Parathyroid adenoma (tissue), 2 donors: ENCODE results near the gene PIGC.
A peak's percentile ranks its signal among the peaks of the same experiment; 100 is the strongest.

Experiments
- H2AFZ ChIP-seq: fragments of 300-600 bp; sonication (generic); one replicate; pipeline ENCODE4 v1.7.0; 2017; ENCODE audit warnings: antibody characterized with exemption, mild to moderate bottlenecking
- H3K27ac ChIP-seq: fragments of 300-600 bp; sonication (generic); one replicate; pipeline ENCODE4 v1.7.0; 2017
- H3K27me3 ChIP-seq: fragments of 300-600 bp; sonication (generic); one replicate; pipeline ENCODE4 v1.7.0; 2017; ENCODE audit warnings: low read length; ENCODE audit not compliant: control insufficient read depth, insufficient read depth
- H3K36me3 ChIP-seq: fragments of 300-600 bp; sonication (generic); one replicate; pipeline ENCODE4 v1.7.0; 2017; ENCODE audit warnings: low read length; ENCODE audit not compliant: control insufficient read depth, insufficient read depth
- H3K4me1 ChIP-seq: fragments of 300-600 bp; sonication (generic); one replicate; pipeline ENCODE4 v1.7.0; 2017; ENCODE audit warnings: control low read depth
- H3K4me2 ChIP-seq: fragments of 300-600 bp; sonication (generic); one replicate; pipeline ENCODE4 v1.7.0; 2017; ENCODE audit warnings: low read length
- H3K4me3 ChIP-seq: fragments of 300-600 bp; sonication (generic); one replicate; pipeline ENCODE4 v1.7.0; 2017; ENCODE audit warnings: low read depth, low read length
- H3K79me2 ChIP-seq: fragments of 300-600 bp; sonication (generic); one replicate; pipeline ENCODE4 v1.7.0; 2017; ENCODE audit warnings: control low read depth
- H3K9ac ChIP-seq: fragments of 300-600 bp; sonication (generic); one replicate; pipeline ENCODE4 v1.7.0; 2017; ENCODE audit warnings: mild to moderate bottlenecking
- H3K9me3 ChIP-seq: fragments of 300-600 bp; sonication (generic); one replicate; pipeline ENCODE4 v1.7.0; 2017; ENCODE audit warnings: low read length; ENCODE audit not compliant: control insufficient read depth
- TF ChIP-seq, protein P1 (sequence below): fragments of 300-600 bp; sonication (generic); IDR thresholded peaks from one replicate; pipeline ENCODE4 v1.7.0; 2017; ENCODE audit warnings: antibody characterized with exemption, mild to moderate bottlenecking
- donor health status: primary hyperparathyroidism.

Gene PIGC

DNA sequence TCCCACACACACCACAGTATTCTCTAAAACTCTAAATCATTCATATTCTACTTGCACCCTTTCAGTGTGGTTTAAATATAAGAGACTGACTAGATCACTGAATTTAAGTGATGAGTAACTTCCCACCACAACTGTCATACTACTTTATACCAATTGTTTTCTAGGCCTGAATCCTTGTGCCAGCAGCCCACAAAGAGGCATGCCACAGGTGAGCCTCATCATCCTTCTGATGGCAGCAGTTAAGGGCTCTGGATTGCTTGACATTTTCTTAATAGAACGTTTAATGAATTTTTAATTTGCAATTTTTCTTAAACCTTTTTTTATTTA is 13.8 kb downstream of the PIGC start:
- no peaks in the 10 kb centered on the region for H3K27me3 ChIP-seq

DNA sequence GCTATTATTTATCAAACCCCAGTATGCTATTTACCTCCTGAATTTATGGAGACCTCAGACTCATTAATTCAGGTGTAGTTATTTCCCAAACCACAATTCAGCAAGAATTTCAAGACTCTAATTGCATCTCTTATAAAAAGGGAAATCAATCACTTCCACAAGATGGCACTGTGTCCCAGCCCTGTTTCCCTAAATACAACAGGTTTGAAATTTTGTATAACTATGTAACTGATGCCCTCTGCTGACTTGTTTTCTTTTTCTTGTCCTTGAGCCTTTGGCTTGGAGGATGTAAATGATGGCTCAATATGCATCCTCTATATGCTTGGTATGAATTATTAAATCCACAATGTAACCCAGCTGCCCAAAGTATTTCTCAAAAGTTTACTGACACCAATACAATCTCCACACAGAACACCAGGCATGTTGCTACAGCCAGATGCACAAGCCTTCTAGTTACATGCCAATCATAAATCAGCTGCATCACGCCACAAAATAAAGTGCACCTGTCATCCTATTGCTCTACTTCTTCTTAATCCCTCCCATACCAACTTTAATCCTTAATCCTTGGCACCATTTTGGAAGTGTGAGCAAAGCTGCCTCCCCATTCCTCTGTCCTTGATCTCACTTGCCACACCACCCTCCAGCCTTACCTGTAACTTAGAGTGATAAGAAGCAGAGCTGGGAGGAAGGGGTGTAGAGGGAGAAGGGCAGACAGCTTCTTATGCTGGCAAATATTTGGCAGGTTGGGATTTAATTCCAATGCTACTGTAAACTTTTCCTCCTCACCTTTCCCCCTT is 14.3 kb downstream of the PIGC start:
- Histone ChIP-seq H3K4me2 (no peak overlapping the region), H2AFZ (no peak overlapping the region), H3K79me2 (peaks cover 2% of the 10 kb centered on the region)

More for the DNA sequence above, 13.8 kb downstream of the PIGC start:
- H3K36me3 ChIP-seq = no peaks in the 10 kb centered on the region
- H3K27ac ChIP-seq = no peak overlapping the region
- H3K4me3 ChIP-seq = no peak overlapping the region
- TF ChIP-seq, protein P1, sequence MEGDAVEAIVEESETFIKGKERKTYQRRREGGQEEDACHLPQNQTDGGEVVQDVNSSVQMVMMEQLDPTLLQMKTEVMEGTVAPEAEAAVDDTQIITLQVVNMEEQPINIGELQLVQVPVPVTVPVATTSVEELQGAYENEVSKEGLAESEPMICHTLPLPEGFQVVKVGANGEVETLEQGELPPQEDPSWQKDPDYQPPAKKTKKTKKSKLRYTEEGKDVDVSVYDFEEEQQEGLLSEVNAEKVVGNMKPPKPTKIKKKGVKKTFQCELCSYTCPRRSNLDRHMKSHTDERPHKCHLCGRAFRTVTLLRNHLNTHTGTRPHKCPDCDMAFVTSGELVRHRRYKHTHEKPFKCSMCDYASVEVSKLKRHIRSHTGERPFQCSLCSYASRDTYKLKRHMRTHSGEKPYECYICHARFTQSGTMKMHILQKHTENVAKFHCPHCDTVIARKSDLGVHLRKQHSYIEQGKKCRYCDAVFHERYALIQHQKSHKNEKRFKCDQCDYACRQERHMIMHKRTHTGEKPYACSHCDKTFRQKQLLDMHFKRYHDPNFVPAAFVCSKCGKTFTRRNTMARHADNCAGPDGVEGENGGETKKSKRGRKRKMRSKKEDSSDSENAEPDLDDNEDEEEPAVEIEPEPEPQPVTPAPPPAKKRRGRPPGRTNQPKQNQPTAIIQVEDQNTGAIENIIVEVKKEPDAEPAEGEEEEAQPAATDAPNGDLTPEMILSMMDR = no peak
- no peak overlapping the region for H3K9ac ChIP-seq
- peaks cover 2% of the 10 kb centered on the region for H3K79me2 ChIP-seq
- no peaks in the 10 kb centered on the region for H3K9me3 ChIP-seq
- H2AFZ ChIP-seq = no peak overlapping the region
- H3K4me1 ChIP-seq = no peaks in the 10 kb centered on the region
- H3K4me2 ChIP-seq = no peak overlapping the region

DNA sequence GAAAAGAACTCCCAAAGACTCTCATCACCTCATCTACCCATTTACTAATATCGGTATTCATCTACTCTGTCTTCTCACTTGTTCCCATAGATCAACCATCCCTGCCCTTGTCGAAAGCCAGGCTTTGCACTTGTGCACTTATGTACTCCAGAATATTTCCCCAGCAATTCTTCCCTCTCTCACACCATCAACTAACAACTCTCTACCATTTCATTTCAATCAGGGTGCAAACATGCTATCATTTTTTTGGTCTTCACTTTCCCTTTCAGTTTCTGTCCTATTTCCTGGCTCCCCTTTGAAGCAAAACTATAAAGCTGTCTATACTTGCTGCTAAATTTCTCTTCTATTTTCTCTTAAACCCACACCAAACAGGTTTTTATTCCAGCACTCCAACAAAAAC is 16.7 kb downstream of the PIGC start:
- Histone ChIP-seq H3K4me2 (no peak overlapping the region), H3K9me3 (no peaks in the 10 kb centered on the region), H3K27ac (no peak overlapping the region), H3K36me3 (no peaks in the 10 kb centered on the region), H3K4me1 (no peaks in the 10 kb centered on the region), H3K4me3 (no peak overlapping the region), H3K27me3 (no peaks in the 10 kb centered on the region), H2AFZ (no peak overlapping the region), H3K79me2 (peaks cover 2% of the 10 kb centered on the region), H3K9ac (no peak overlapping the region)
- TF ChIP-seq, protein P1 = no peak

More for the DNA sequence above, 14.3 kb downstream of the PIGC start:
- TF ChIP-seq, protein P1 = peak; percentile 64
- no peaks in the 10 kb centered on the region for H3K36me3 ChIP-seq
- H3K4me3 ChIP-seq = no peak overlapping the region
- H3K9ac ChIP-seq = no peak overlapping the region
- no peaks in the 10 kb centered on the region for H3K4me1 ChIP-seq
- H3K9me3 ChIP-seq = no peaks in the 10 kb centered on the region
- H3K27ac ChIP-seq = no peak overlapping the region
- no peaks in the 10 kb centered on the region for H3K27me3 ChIP-seq

DNA sequence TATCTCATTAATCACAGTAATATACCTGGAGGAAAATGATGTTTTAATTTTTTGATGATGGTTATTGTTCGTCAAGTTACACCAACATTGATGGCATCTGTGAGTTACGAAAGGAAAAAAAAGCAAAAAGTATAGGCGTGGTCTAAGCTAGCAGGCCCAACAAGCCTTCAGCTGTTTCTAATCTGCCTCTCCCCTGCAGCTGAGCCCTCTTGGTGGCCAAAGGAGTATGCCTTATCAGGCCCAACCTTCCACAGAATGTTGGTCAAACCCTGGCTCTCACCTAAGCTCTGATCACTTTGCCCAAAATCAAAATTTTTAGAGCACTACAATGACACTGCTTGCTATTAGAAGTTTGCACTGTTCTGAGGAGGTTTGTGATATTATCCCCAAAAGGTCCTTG is 18.5 kb downstream of the PIGC start:
- no peaks in the 10 kb centered on the region for H3K4me1 ChIP-seq
- H3K9ac ChIP-seq = no peak overlapping the region
- peaks cover 2% of the 10 kb centered on the region for H3K79me2 ChIP-seq

More for the DNA sequence above, 18.5 kb downstream of the PIGC start:
- H3K9me3 ChIP-seq = no peaks in the 10 kb centered on the region
- H2AFZ ChIP-seq = no peak overlapping the region
- TF ChIP-seq, protein P1 = no peak
- no peaks in the 10 kb centered on the region for H3K36me3 ChIP-seq
- H3K4me3 ChIP-seq = no peak overlapping the region
- no peaks in the 10 kb centered on the region for H3K27me3 ChIP-seq
- H3K27ac ChIP-seq = no peak overlapping the region
- no peak overlapping the region for H3K4me2 ChIP-seq
